GM12878 (cell line): Measurements from ENCODE around the gene SKA1. TPM values are rescaled to one million over a fixed set of nuclear protein-coding genes. Genes with fewer than 3 reads are reported as not detected.

ENCODE experiments used
- ATAC-seq: fragments of 200-7000 bp; cut with Tn5 transposase; 3 replicates; pipeline ENCODE4 v1.9.1; 2020; ENCODE audit warnings: mild to moderate bottlenecking, moderate library complexity
- BruUV-seq: library from RNA; stranded (reverse); fragments of 400-500 nt; replicated peaks from 2 replicates; lab custom pipeline; 2021; lab: Mats Ljungman, UMichigan
- CTCF ChIA-PET: fragments of 300-600 bp; sonication (Branson Sonifier 250); formaldehyde crosslinking; extraction: SDS; loops from one replicate; lab custom pipeline; 2021; ENCODE audit warnings: inconsistent platforms; lab: Yijun Ruan, JAX
- POLR2A ChIA-PET: fragments of 350-600 bp; formaldehyde crosslinking; extraction: SDS; loops from one replicate; lab custom pipeline; 2021; ENCODE audit warnings: inconsistent platforms; lab: Charles Lee
- RAD21 ChIA-PET: fragments of 300-600 bp; sonication (Branson Sonifier 250); formaldehyde crosslinking; loops from one replicate; lab custom pipeline; 2023; ENCODE audit warnings: antibody characterized with exemption; ENCODE audit not compliant: unreplicated experiment; lab: Charles Lee
- SMC1A ChIA-PET: fragments of 300-600 bp; sonication (Branson Sonifier 250); formaldehyde crosslinking; loops from one replicate; lab custom pipeline; 2023; ENCODE audit not compliant: unreplicated experiment, uncharacterized antibody; lab: Charles Lee
- DNase-seq: peaks from one replicate; pipeline ENCODE4 v3.0.0-alpha.2; 2011; ENCODE audit warnings: low read depth, low spot score
- FAIRE-seq: peaks from 3 replicates; lab custom pipeline; 2011; peaks lifted over from hg19 to GRCh38; lab: Jason Lieb, UNC
- H2AFZ ChIP-seq: 2 replicates; pipeline ENCODE4 v1.6.0; 2011; ENCODE audit warnings: low read depth, low read length, control low read depth; ENCODE audit not compliant: control insufficient read depth
- H3K27ac ChIP-seq: 2 replicates; pipeline ENCODE4 v1.5.1; 2011; ENCODE audit warnings: control low read depth; ENCODE audit not compliant: control insufficient read depth, insufficient read depth
- H3K27me3 ChIP-seq, 2 experiments: replicated peaks in 1 of 2; 2 replicates each; pipeline versions ENCODE4 v1.6.0 to v1.6.1; 2011; ENCODE audit warnings: low read length in 1 of 2; ENCODE audit not compliant: control insufficient read depth in 2 of 2, insufficient read depth in 2 of 2
- H3K36me3 ChIP-seq, 2 experiments: 2 replicates each; pipeline ENCODE4 v1.5.1; 2011; ENCODE audit warnings: low read length in 1 of 2; ENCODE audit not compliant: control insufficient read depth in 2 of 2, insufficient read depth in 2 of 2
- H3K4me1 ChIP-seq: 2 replicates; pipeline ENCODE4 v1.6.1; 2011; ENCODE audit warnings: mild to moderate bottlenecking, low read length, moderate library complexity, mixed read lengths; ENCODE audit not compliant: control insufficient read depth, insufficient read depth
- H3K4me2 ChIP-seq: 2 replicates; pipeline ENCODE4 v1.6.0; 2011; ENCODE audit warnings: control low read depth; ENCODE audit not compliant: control insufficient read depth, insufficient read depth
- H3K4me3 ChIP-seq: fragments of 200-600 bp; sonication (generic); 2 replicates; pipeline ENCODE4 v1.5.1; 2016
- H3K79me2 ChIP-seq: 2 replicates; pipeline ENCODE4 v1.6.0; 2011; ENCODE audit warnings: low read length; ENCODE audit not compliant: control insufficient read depth, insufficient read depth
- H3K9ac ChIP-seq: 2 replicates; pipeline ENCODE4 v1.8.0; 2011; ENCODE audit warnings: low read length, control low read depth, mixed read lengths; ENCODE audit not compliant: control insufficient read depth, insufficient read depth
- H3K9me3 ChIP-seq: replicated peaks from 3 replicates; pipeline ENCODE4 v1.5.1; 2011; ENCODE audit warnings: mild to moderate bottlenecking, low read length; ENCODE audit not compliant: control insufficient read depth, insufficient read depth
- H4K20me1 ChIP-seq: 2 replicates; pipeline ENCODE4 v1.6.0; 2011; ENCODE audit not compliant: control insufficient read depth, insufficient read depth
- EZH2 ChIP-seq: IDR thresholded peaks from 2 replicates; pipeline ENCODE4 v1.6.1; 2012; ENCODE audit warnings: low read depth, mild to moderate bottlenecking, control low read depth, inconsistent platforms, low read length, borderline replicate concordance; ENCODE audit not compliant: control insufficient read depth
- PKNOX1 ChIP-seq: fragments of 450-650 bp; IDR thresholded peaks from 2 replicates; pipeline ENCODE4 v1.6.1; 2016; ENCODE audit warnings: mild to moderate bottlenecking
- WGBS: methylation state at CpG from one replicate; pipeline ENCODE4 v1.1.6; 2016; ENCODE audit warnings: low lambda C conversion rate; ENCODE audit not compliant: insufficient replicate concordance, insufficient coverage; ENCODE audit errors: missing lambda C conversion rate; 5-methylcytosine and 5-hydroxymethylcytosine counted together
- in situ Hi-C: fragments of 300-500 bp; cut with MboI; formaldehyde crosslinking; loops from 9 replicates; pipeline ENCODE4 v1.14.3; 2018; ENCODE audit warnings: mixed read lengths
- intact Hi-C: fragments of 100-400 bp; cut with micrococcal nuclease; formaldehyde crosslinking; loops from one replicate; pipeline ENCODE4 v1.14.2; 2022; ENCODE audit not compliant: unreplicated experiment
- polyA plus RNA-seq, 11 experiments: library from polyadenylated mRNA; depleted of rRNA in 4 of 11; unstranded in 6 of 11; stranded (reverse) in 5 of 11; fragments of >200 nt; fragmentation: Nextera tagmentation in 4 of 11; fragmentation: Illumina TruSeq in 1 of 11; extraction: Ambion mirVana in 4 of 11; extraction: Trizol in 1 of 11; gene quantifications; 1 replicate in 1 of 11; 2 replicates in 10 of 11; pipeline versions ENCODE4 v1.2.1 to v1.2.3, GENCODE V29; 2011 to 2016; ENCODE audit warnings: inconsistent platforms in 2 of 11, missing spikeins in 2 of 11, low read depth in 1 of 11
- total RNA-seq, 4 experiments: library from RNA; depleted of rRNA in 3 of 4; stranded (reverse); fragments of >200 nt in 3 of 4; fragmentation: Illumina TruSeq in 1 of 4; extraction: Trizol in 1 of 4; gene quantifications; 2 replicates each; pipeline versions ENCODE4 v1.2.1 to v1.2.3, GENCODE V29; 2013 to 2021
- TF ChIP-seq, protein P1 (sequence below): fragments of 450-650 bp; IDR thresholded peaks from 2 replicates; pipeline ENCODE4 v1.6.1; 2017; ENCODE audit warnings: mild to moderate bottlenecking, low read depth, inconsistent platforms; ENCODE audit not compliant: poor library complexity, severe bottlenecking

Gene SKA1
- total and polyA plus RNA-seq, 10 of the 15 experiments (the other 5 are each of a cell fraction or from before 2014, with no cell fraction given): 16.4 to 36.7 (median 31.1) TPM

GRCh38 chr18:50398099-50398498 is 23.3 kb downstream of the SKA1 start:
- in situ Hi-C loops: no loop called here
- CTCF ChIA-PET: interaction anchor here (0.9 kb wide), 1 partner anchor 41 kb away, joined by 3 read pairs; no protein-coding TSS in a partner anchor
- no peaks in the 10 kb centered on the region for H3K79me2 ChIP-seq
- POLR2A ChIA-PET: no interaction called here
- TF ChIP-seq PKNOX1 (no peak), EZH2 (no peak)
- TF ChIP-seq, protein P1, sequence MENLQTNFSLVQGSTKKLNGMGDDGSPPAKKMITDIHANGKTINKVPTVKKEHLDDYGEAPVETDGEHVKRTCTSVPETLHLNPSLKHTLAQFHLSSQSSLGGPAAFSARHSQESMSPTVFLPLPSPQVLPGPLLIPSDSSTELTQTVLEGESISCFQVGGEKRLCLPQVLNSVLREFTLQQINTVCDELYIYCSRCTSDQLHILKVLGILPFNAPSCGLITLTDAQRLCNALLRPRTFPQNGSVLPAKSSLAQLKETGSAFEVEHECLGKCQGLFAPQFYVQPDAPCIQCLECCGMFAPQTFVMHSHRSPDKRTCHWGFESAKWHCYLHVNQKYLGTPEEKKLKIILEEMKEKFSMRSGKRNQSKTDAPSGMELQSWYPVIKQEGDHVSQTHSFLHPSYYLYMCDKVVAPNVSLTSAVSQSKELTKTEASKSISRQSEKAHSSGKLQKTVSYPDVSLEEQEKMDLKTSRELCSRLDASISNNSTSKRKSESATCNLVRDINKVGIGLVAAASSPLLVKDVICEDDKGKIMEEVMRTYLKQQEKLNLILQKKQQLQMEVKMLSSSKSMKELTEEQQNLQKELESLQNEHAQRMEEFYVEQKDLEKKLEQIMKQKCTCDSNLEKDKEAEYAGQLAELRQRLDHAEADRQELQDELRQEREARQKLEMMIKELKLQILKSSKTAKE: no peak
- FAIRE-seq (no peak), ATAC-seq (no peak), DNase-seq (no peak)
- H3K4me3 ChIP-seq: no peak overlapping the region
- no TSS peak for BruUV-seq
- no peaks in the 10 kb centered on the region for H3K4me1 ChIP-seq
- RAD21 ChIA-PET: interaction anchor here (0.8 kb wide), 1 partner anchor 887 kb away, joined by 3 read pairs; no protein-coding TSS in a partner anchor
- intact Hi-C loops: no loop called here
- no peak overlapping the region for H3K27ac ChIP-seq
- H3K4me2 ChIP-seq: no peak overlapping the region
- SMC1A ChIA-PET: no interaction called here
- H3K9ac ChIP-seq: no peak overlapping the region
- H3K36me3 ChIP-seq: no peaks in the 10 kb centered on the region; a peak in 1 of 4 replicates
- H3K27me3 ChIP-seq: peaks cover 0 to 1% of the 10 kb centered on the region in 2 experiments; a peak in 1 of 4 replicates
- no peaks in the 10 kb centered on the region for H3K9me3 ChIP-seq
- no peaks in the 10 kb centered on the region for H4K20me1 ChIP-seq
- WGBS: 80% methylated on average over 10 of the region's 10 CpGs
- no peak overlapping the region for H2AFZ ChIP-seq
